IMR-90 (cell line): ENCODE results near the gene TTLL12.

Source experiments
- BHLHE40 ChIP-seq: fragments of 150-350 bp; IDR thresholded peaks from 2 replicates; pipeline ENCODE4 v1.6.1; 2016; ENCODE audit warnings: mild to moderate bottlenecking, low read depth, low read length
- CEBPB ChIP-seq: IDR thresholded peaks from 2 replicates; pipeline ENCODE4 v1.6.1; 2012; ENCODE audit warnings: low read depth, low read length, improper control_type of control experiment
- CHD1 ChIP-seq: IDR thresholded peaks from 2 replicates; pipeline ENCODE4 v1.6.1; 2012; ENCODE audit warnings: low read depth, low read length, improper control_type of control experiment
- FOS ChIP-seq: fragments of 150-350 bp; IDR thresholded peaks from 2 replicates; pipeline ENCODE4 v1.6.1; 2016; ENCODE audit warnings: low read depth, low read length
- MAFK ChIP-seq: IDR thresholded peaks from 2 replicates; pipeline ENCODE4 v1.6.1; 2012; ENCODE audit warnings: low read depth, low read length, improper control_type of control experiment
- MAZ ChIP-seq: IDR thresholded peaks from 2 replicates; pipeline ENCODE4 v1.6.1; 2012; ENCODE audit warnings: low read depth, mild to moderate bottlenecking, low read length, improper control_type of control experiment, moderate library complexity, borderline replicate concordance
- MXI1 ChIP-seq: IDR thresholded peaks from 2 replicates; pipeline ENCODE4 v1.6.1; 2012; ENCODE audit warnings: low read depth, mild to moderate bottlenecking, low read length, moderate library complexity, borderline replicate concordance
- POLR2A ChIP-seq: IDR thresholded peaks from 2 replicates; pipeline ENCODE4 v1.6.1; 2012; ENCODE audit warnings: mild to moderate bottlenecking, low read depth, low read length
- RAD21 ChIP-seq: IDR thresholded peaks from 2 replicates; pipeline ENCODE4 v1.6.1; 2012; ENCODE audit warnings: low read length, improper control_type of control experiment
- RFX5 ChIP-seq: IDR thresholded peaks from 2 replicates; pipeline ENCODE4 v1.8.0; 2012; ENCODE audit warnings: low read depth, mild to moderate bottlenecking, low read length, moderate library complexity
- SMC3 ChIP-seq: fragments of 150-350 bp; IDR thresholded peaks from 2 replicates; pipeline ENCODE4 v1.6.1; 2016; ENCODE audit warnings: low read depth, mild to moderate bottlenecking, antibody characterized with exemption, low read length, moderate library complexity
- TF ChIP-seq, protein P1 (sequence below): conservative IDR thresholded peaks from 2 replicates; pipeline ENCODE4 v1.5.1; 2012; ENCODE audit warnings: mild to moderate bottlenecking, low read depth, low read length, improper control_type of control experiment

DNA sequence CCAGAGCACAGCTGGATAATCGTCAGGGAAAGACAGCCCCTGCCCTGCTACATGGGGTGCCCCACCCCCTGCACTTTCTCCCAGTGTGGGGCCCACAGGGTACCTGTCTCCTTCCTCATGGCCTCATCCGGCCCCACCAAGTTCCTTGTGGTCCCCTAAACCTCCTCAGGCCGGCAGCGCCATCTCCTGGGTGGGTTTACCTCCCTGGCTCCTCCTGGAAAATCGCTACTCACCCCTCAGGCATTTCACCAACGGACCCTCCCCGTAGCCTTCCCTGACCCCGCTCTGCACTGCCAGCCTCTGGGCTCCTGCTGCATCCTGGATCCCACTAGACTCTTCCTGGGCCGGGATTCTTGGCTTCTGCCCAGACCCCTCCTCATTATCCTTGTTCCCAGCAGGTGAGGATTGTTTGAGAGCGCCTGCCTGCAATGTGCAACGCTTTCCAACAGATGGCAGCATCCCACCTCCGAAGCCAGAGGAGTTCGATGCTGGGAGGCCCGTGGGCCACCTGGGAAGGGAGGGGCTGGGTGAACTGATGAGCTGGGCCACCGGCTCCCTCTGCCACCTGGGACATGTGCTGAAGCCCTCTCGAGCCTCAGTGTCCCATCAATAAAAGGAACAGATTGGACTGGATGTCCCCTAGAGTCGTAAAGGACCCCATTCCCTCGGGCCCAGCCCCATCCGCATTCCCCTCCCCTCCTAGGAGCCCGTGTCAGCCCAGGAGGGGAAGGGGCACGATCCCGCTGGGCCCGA, 44.2 kb upstream of the TTLL12 start:
- TF ChIP-seq POLR2A, result no peak
- TF ChIP-seq, protein P1, sequence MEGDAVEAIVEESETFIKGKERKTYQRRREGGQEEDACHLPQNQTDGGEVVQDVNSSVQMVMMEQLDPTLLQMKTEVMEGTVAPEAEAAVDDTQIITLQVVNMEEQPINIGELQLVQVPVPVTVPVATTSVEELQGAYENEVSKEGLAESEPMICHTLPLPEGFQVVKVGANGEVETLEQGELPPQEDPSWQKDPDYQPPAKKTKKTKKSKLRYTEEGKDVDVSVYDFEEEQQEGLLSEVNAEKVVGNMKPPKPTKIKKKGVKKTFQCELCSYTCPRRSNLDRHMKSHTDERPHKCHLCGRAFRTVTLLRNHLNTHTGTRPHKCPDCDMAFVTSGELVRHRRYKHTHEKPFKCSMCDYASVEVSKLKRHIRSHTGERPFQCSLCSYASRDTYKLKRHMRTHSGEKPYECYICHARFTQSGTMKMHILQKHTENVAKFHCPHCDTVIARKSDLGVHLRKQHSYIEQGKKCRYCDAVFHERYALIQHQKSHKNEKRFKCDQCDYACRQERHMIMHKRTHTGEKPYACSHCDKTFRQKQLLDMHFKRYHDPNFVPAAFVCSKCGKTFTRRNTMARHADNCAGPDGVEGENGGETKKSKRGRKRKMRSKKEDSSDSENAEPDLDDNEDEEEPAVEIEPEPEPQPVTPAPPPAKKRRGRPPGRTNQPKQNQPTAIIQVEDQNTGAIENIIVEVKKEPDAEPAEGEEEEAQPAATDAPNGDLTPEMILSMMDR, result peak; percentile 80
- TF ChIP-seq SMC3, result peak; percentile 72
- TF ChIP-seq CEBPB, result no peak
- peak; percentile 81 for TF ChIP-seq RAD21
- no peak for TF ChIP-seq BHLHE40
- no peak for TF ChIP-seq FOS
- TF ChIP-seq MXI1, result no peak
- no peak for TF ChIP-seq RFX5
- no peak for TF ChIP-seq MAFK
- TF ChIP-seq CHD1, result no peak
- TF ChIP-seq MAZ, result no peak
